ENCODE results near the gene ELP1. TPM values are rescaled to one million over a fixed set of nuclear protein-coding genes. Genes with fewer than 3 reads are reported as not detected.

Gene ELP1
- total RNA-seq, 4 donors from 2014 or later: 19.1 to 26.4 (median 22.9) TPM

- H3K27me3 ChIP-seq: no peaks in the 10 kb centered on the region
- TF ChIP-seq POLR2A (IDR thresholded peaks at IDR 0.05) (no peak), CTCF (IDR thresholded peaks at IDR 0.05) (no peak)
- peaks cover 0 to 86% (median 0%) of the 10 kb centered on the region in 3 donors for H3K36me3 ChIP-seq
- no peaks in the 10 kb centered on the region for H3K4me1 ChIP-seq
- no peak for DNase-seq
- H3K9me3 ChIP-seq: no peaks in the 10 kb centered on the region
- no peak overlapping the region for H3K4me3 ChIP-seq
- H3K27ac ChIP-seq: no peak overlapping the region
These were observed 56.4 kb downstream of the ELP1 start for GRCh38 chr9:108877524-108877923.

GRCh38 chr9:108876425-108876824 lies 57.5 kb downstream of the ELP1 start:
- Histone ChIP-seq H3K9me3 (no peaks in the 10 kb centered on the region), H3K4me1 (no peaks in the 10 kb centered on the region), H3K36me3 (peaks cover 0 to 89% (median 0%) of the 10 kb centered on the region in 3 donors), H3K27me3 (no peaks in the 10 kb centered on the region), H3K4me3 (no peak overlapping the region), H3K27ac (no peak overlapping the region)
- TF ChIP-seq POLR2A (IDR thresholded peaks at IDR 0.05): no peak
- no peak for TF ChIP-seq CTCF (IDR thresholded peaks at IDR 0.05)
- DNase-seq: no peak

GRCh38 chr9:108874058-108874788 lies 59.7 kb downstream of the ELP1 start:
- no peak for DNase-seq
- Histone ChIP-seq H3K27me3 (no peaks in the 10 kb centered on the region), H3K4me3 (no peak overlapping the region), H3K9me3 (no peaks in the 10 kb centered on the region), H3K27ac (no peak overlapping the region), H3K4me1 (no peaks in the 10 kb centered on the region), H3K36me3 (peaks cover 0 to 71% (median 0%) of the 10 kb centered on the region in 3 donors)
- TF ChIP-seq CTCF (IDR thresholded peaks at IDR 0.05) (no peak), POLR2A (IDR thresholded peaks at IDR 0.05) (no peak)

GRCh38 chr9:108869092-108869725 lies 64.7 kb downstream of the ELP1 start:
- H3K4me3 ChIP-seq: no peak overlapping the region
- no peak for DNase-seq
- H3K36me3 ChIP-seq: peaks cover 0 to 38% (median 0%) of the 10 kb centered on the region in 3 donors
- H3K27me3 ChIP-seq: no peaks in the 10 kb centered on the region
- H3K9me3 ChIP-seq: no peaks in the 10 kb centered on the region
- no peaks in the 10 kb centered on the region for H3K4me1 ChIP-seq
- TF ChIP-seq POLR2A (IDR thresholded peaks at IDR 0.05) (no peak), CTCF (IDR thresholded peaks at IDR 0.05) (no peak)
- no peak overlapping the region for H3K27ac ChIP-seq

GRCh38 chr9:108867829-108868228 lies 66.1 kb downstream of the ELP1 start:
- H3K4me3 ChIP-seq: no peak overlapping the region
- no peaks in the 10 kb centered on the region for H3K4me1 ChIP-seq
- no peak for DNase-seq
- H3K36me3 ChIP-seq: peaks cover 0 to 24% (median 0%) of the 10 kb centered on the region in 3 donors
- TF ChIP-seq POLR2A (IDR thresholded peaks at IDR 0.05) (no peak), CTCF (IDR thresholded peaks at IDR 0.05) (no peak)
- H3K9me3 ChIP-seq: no peaks in the 10 kb centered on the region
- H3K27ac ChIP-seq: no peak overlapping the region
- no peaks in the 10 kb centered on the region for H3K27me3 ChIP-seq
